Choroid plexus epithelial cell (primary cell): ENCODE measurements around the gene NARS2.

Experiments used
- DNase-seq: peaks from one replicate; pipeline ENCODE4 v3.0.0-alpha.2; 2010; ENCODE audit warnings: low read depth
- H3K4me3 ChIP-seq: 2 replicates; pipeline ENCODE4 v1.5.1; 2011; ENCODE audit warnings: low read depth, mild to moderate bottlenecking, control low read depth, low read length, moderate library complexity
- CTCF ChIP-seq: conservative IDR thresholded peaks from 2 replicates; pipeline ENCODE4 v1.5.1; 2011; ENCODE audit warnings: low read depth, mild to moderate bottlenecking, control low read depth, inconsistent platforms, low read length, moderate library complexity

Gene NARS2

GRCh38 chr11:78428773-78429172 lies 145.9 kb downstream of the NARS2 start:
- no peak for DNase-seq
- TF ChIP-seq CTCF, result no peak

GRCh38 chr11:78428266-78428636 lies 146.4 kb downstream of the NARS2 start:
- TF ChIP-seq CTCF, result no peak
- no peak for DNase-seq
- H3K4me3 ChIP-seq, result no peak overlapping the region

More at GRCh38 chr11:78428773-78429172, 145.9 kb downstream of the NARS2 start:
- no peak overlapping the region for H3K4me3 ChIP-seq

- no peak overlapping the region for H3K4me3 ChIP-seq
- no peak for TF ChIP-seq CTCF
- DNase-seq, result no peak
Measured at GRCh38 chr11:78427615-78428265, 146.9 kb downstream of the NARS2 start.

- no peak for DNase-seq
- H3K4me3 ChIP-seq, result no peak overlapping the region
- TF ChIP-seq CTCF, result no peak
Measured at GRCh38 chr11:78426845-78427244, 147.8 kb downstream of the NARS2 start.

- no peak for DNase-seq
- no peak overlapping the region for H3K4me3 ChIP-seq
- no peak for TF ChIP-seq CTCF
Measured at GRCh38 chr11:78425399-78426070, 149.1 kb downstream of the NARS2 start.

GRCh38 chr11:78424334-78425270 lies 150.1 kb downstream of the NARS2 start:
- peak; percentile 65 for DNase-seq
- H3K4me3 ChIP-seq, result no peak overlapping the region
- no peak for TF ChIP-seq CTCF
